Gastroesophageal sphincter (tissue), 3 donors: ENCODE measurements around the gene CPT2.
"Not testable (repeated sequence)": the region's sequence is repeated elsewhere in the genome, so short reads cannot be mapped to it uniquely, and the experiment has no call there.

ENCODE experiments used
- CTCF ChIP-seq, 4 experiments: fragments of 200-600 bp in 2 of 4; fragments of 450-650 bp in 2 of 4; sonication (generic) in 1 of 4; IDR thresholded peaks; one replicate each; pipeline ENCODE4 v1.5.1; 2017 to 2019; ENCODE audit warnings: antibody characterized with exemption in 4 of 4, mild to moderate bottlenecking in 2 of 4, moderate library complexity in 2 of 4
- EP300 ChIP-seq: sonication (generic); formaldehyde crosslinking; IDR thresholded peaks from one replicate; pipeline ENCODE4 v1.6.1; 2017; ENCODE audit warnings: antibody characterized with exemption, mild to moderate bottlenecking
- POLR2A ChIP-seq, 2 donors: fragments of 450-650 bp; IDR thresholded peaks; one replicate each; pipeline ENCODE4 v1.6.1; 2017; ENCODE audit warnings: antibody characterized with exemption in 2 of 2, mild to moderate bottlenecking in 2 of 2, moderate library complexity in 1 of 2

- TF ChIP-seq CTCF (IDR thresholded peaks at IDR 0.05); EP300; POLR2A (IDR thresholded peaks at IDR 0.05): not testable (repeated sequence)
Observed at GRCh38 chr1:53206083-53206685, 9.6 kb downstream of the CPT2 start.
